Activated T-helper 17 cell treated with anti-CD3 and anti-CD28 coated beads, Interleukin-2, amount 50 U/mL, for 72 hours (primary cell): ENCODE data around the gene HACD3. TPM values are rescaled to one million over a fixed set of nuclear protein-coding genes. Genes with fewer than 3 reads are reported as not detected.
A peak's percentile ranks its signal among the peaks of the same experiment; 100 is the strongest.

ENCODE experiments used
- ATAC-seq: fragments of 150-1000 bp; cut with Tn5 transposase; replicated peaks from 2 replicates; pipeline ENCODE4 v1.10.0; 2021; ENCODE audit warnings: mild to moderate bottlenecking, moderate library complexity
- H3K27ac Mint-ChIP-seq: one replicate; pipeline ENCODE4 v1.8.0; 2022; ENCODE audit warnings: mixed read lengths
- H3K27me3 Mint-ChIP-seq: one replicate; pipeline ENCODE4 v1.8.0; 2022; ENCODE audit warnings: mixed read lengths
- H3K36me3 Mint-ChIP-seq: one replicate; pipeline ENCODE4 v1.8.0; 2022; ENCODE audit warnings: low read depth, mild to moderate bottlenecking, mixed read lengths
- H3K4me1 Mint-ChIP-seq: one replicate; pipeline ENCODE4 v1.8.0; 2022; ENCODE audit warnings: mixed read lengths
- H3K4me3 Mint-ChIP-seq: one replicate; pipeline ENCODE4 v1.8.0; 2022; ENCODE audit warnings: mild to moderate bottlenecking, mixed read lengths
- H3K9me3 Mint-ChIP-seq: one replicate; pipeline ENCODE4 v1.8.0; 2022; ENCODE audit warnings: mixed read lengths
- total RNA-seq, 2 donors: library from RNA; stranded (reverse); gene quantifications; one replicate each; pipeline ENCODE4 v1.2.3, GENCODE V29; 2022

The HACD3 gene
- total RNA-seq: 10 to 100 TPM; 24.9 to 44.7 TPM

GRCh38 chr15:65530318-65531111 is at the start of gene HACD3:
Gene HACD3 (plus strand): TSS chr15:65530463. CDS start chr15:65530632, 169 bp downstream.
- no peaks in the 10 kb centered on the region for H3K27me3 Mint-ChIP-seq
- ATAC-seq: peak; percentile 98
- H3K36me3 Mint-ChIP-seq: no peaks in the 10 kb centered on the region
- H3K4me3 Mint-ChIP-seq: peak within 1 kb of the TSS; percentile 88
- peaks cover 15% of the 10 kb centered on the region for H3K4me1 Mint-ChIP-seq
- peak within 1 kb of the TSS; percentile 92 for H3K27ac Mint-ChIP-seq
- H3K9me3 Mint-ChIP-seq: no peaks in the 10 kb centered on the region

- Mint-ChIP-seq H3K27ac (no peak overlapping the region), H3K9me3 (no peaks in the 10 kb centered on the region), H3K4me1 (no peaks in the 10 kb centered on the region), H3K27me3 (no peaks in the 10 kb centered on the region), H3K4me3 (no peak overlapping the region), H3K36me3 (peaks cover 90% of the 10 kb centered on the region)
- no peak for ATAC-seq
Observed at GRCh38 chr15:65484876-65485275, 45.4 kb upstream of the HACD3 start.

GRCh38 chr15:65494076-65494475 is 36.2 kb upstream of the HACD3 start:
- peaks cover 88% of the 10 kb centered on the region for H3K36me3 Mint-ChIP-seq
- no peak for ATAC-seq
- no peak overlapping the region for H3K27ac Mint-ChIP-seq
- H3K4me1 Mint-ChIP-seq: no peaks in the 10 kb centered on the region
- no peaks in the 10 kb centered on the region for H3K9me3 Mint-ChIP-seq
- no peak overlapping the region for H3K4me3 Mint-ChIP-seq
- H3K27me3 Mint-ChIP-seq: no peaks in the 10 kb centered on the region

- Mint-ChIP-seq H3K27ac (peak overlapping the region; percentile 18), H3K4me3 (no peak overlapping the region), H3K36me3 (peaks cover 87% of the 10 kb centered on the region), H3K9me3 (no peaks in the 10 kb centered on the region), H3K4me1 (no peaks in the 10 kb centered on the region), H3K27me3 (no peaks in the 10 kb centered on the region)
- no peak for ATAC-seq
Observed at GRCh38 chr15:65509321-65509720, 20.9 kb upstream of the HACD3 start.

GRCh38 chr15:65512189-65512588 is 18.1 kb upstream of the HACD3 start:
- Mint-ChIP-seq H3K9me3 (no peaks in the 10 kb centered on the region), H3K27ac (no peak overlapping the region), H3K36me3 (peaks cover 92% of the 10 kb centered on the region), H3K27me3 (no peaks in the 10 kb centered on the region), H3K4me1 (no peaks in the 10 kb centered on the region), H3K4me3 (no peak overlapping the region)
- ATAC-seq: no peak

GRCh38 chr15:65512807-65513416 is 17.4 kb upstream of the HACD3 start:
- no peaks in the 10 kb centered on the region for H3K9me3 Mint-ChIP-seq
- H3K4me3 Mint-ChIP-seq: no peak overlapping the region
- no peak for ATAC-seq
- H3K27me3 Mint-ChIP-seq: no peaks in the 10 kb centered on the region
- H3K36me3 Mint-ChIP-seq: peaks cover 85% of the 10 kb centered on the region
- H3K4me1 Mint-ChIP-seq: peaks cover 5% of the 10 kb centered on the region
- no peak overlapping the region for H3K27ac Mint-ChIP-seq

GRCh38 chr15:65516997-65517865 is 13.0 kb upstream of the HACD3 start, which contains the start of gene DPP8:
Gene DPP8 (minus strand): TSS chr15:65517689. CDS start chr15:65512553, 5,136 bp downstream.
- Mint-ChIP-seq H3K4me3 (peak within 1 kb of the TSS; percentile 93), H3K36me3 (peaks cover 45% of the 10 kb centered on the region), H3K27ac (peak within 1 kb of the TSS; percentile 96), H3K4me1 (peaks cover 6% of the 10 kb centered on the region), H3K27me3 (no peaks in the 10 kb centered on the region), H3K9me3 (no peaks in the 10 kb centered on the region)
- peak; percentile 97 for ATAC-seq

- Mint-ChIP-seq H3K36me3 (peaks cover 39% of the 10 kb centered on the region), H3K4me3 (peak overlapping the region; percentile 93), H3K27ac (peak overlapping the region; percentile 96), H3K27me3 (no peaks in the 10 kb centered on the region), H3K4me1 (peaks cover 6% of the 10 kb centered on the region), H3K9me3 (no peaks in the 10 kb centered on the region)
- peak; percentile 10 for ATAC-seq
Observed at GRCh38 chr15:65517866-65518207, 12.4 kb upstream of the HACD3 start.

- no peak for ATAC-seq
- Mint-ChIP-seq H3K4me1 (peaks cover 6% of the 10 kb centered on the region), H3K4me3 (peak overlapping the region; percentile 93), H3K9me3 (no peaks in the 10 kb centered on the region), H3K27me3 (no peaks in the 10 kb centered on the region), H3K36me3 (peaks cover 30% of the 10 kb centered on the region), H3K27ac (no peak overlapping the region)
Observed at GRCh38 chr15:65518633-65519285, 11.5 kb upstream of the HACD3 start.

GRCh38 chr15:65521350-65521749 is 8.9 kb upstream of the HACD3 start:
- Mint-ChIP-seq H3K4me1 (peaks cover 6% of the 10 kb centered on the region), H3K4me3 (no peak overlapping the region), H3K36me3 (peaks cover 7% of the 10 kb centered on the region), H3K9me3 (no peaks in the 10 kb centered on the region), H3K27ac (no peak overlapping the region), H3K27me3 (no peaks in the 10 kb centered on the region)
- ATAC-seq: no peak

GRCh38 chr15:65524226-65524625 is 6.0 kb upstream of the HACD3 start:
- H3K9me3 Mint-ChIP-seq: no peaks in the 10 kb centered on the region
- no peak overlapping the region for H3K27ac Mint-ChIP-seq
- H3K36me3 Mint-ChIP-seq: no peaks in the 10 kb centered on the region
- no peaks in the 10 kb centered on the region for H3K4me1 Mint-ChIP-seq
- H3K4me3 Mint-ChIP-seq: no peak overlapping the region
- H3K27me3 Mint-ChIP-seq: no peaks in the 10 kb centered on the region
- no peak for ATAC-seq

GRCh38 chr15:65525622-65526021 is 4.6 kb upstream of the HACD3 start:
- Mint-ChIP-seq H3K9me3 (no peaks in the 10 kb centered on the region), H3K27me3 (no peaks in the 10 kb centered on the region), H3K27ac (no peak overlapping the region), H3K4me3 (no peak overlapping the region), H3K36me3 (no peaks in the 10 kb centered on the region), H3K4me1 (peaks cover 5% of the 10 kb centered on the region)
- ATAC-seq: no peak

GRCh38 chr15:65528461-65529060 is 1.7 kb upstream of the HACD3 start:
- Mint-ChIP-seq H3K4me1 (peaks cover 15% of the 10 kb centered on the region), H3K27me3 (no peaks in the 10 kb centered on the region), H3K36me3 (no peaks in the 10 kb centered on the region), H3K27ac (no peak overlapping the region), H3K9me3 (no peaks in the 10 kb centered on the region), H3K4me3 (no peak overlapping the region)
- no peak for ATAC-seq
